Peyer's patch (tissue), 4 donors: ENCODE data around the gene ORAI3. TPM values are rescaled to one million over a fixed set of nuclear protein-coding genes. Genes with fewer than 3 reads are reported as not detected.

ENCODE experiments used
- DNase-seq, 3 donors: peaks; one replicate each; pipeline ENCODE4 v3.0.0-alpha.2; 2017 to 2019
- H3K27ac ChIP-seq, 4 donors: fragments of 200-600 bp; sonication (generic); one replicate each; pipeline ENCODE4 v1.5.1; 2016 to 2019
- H3K27me3 ChIP-seq, 2 donors: fragments of 200-600 bp; sonication (generic); one replicate each; pipeline ENCODE4 v1.5.1; 2019
- H3K36me3 ChIP-seq, 3 donors: fragments of 200-600 bp; sonication (generic); one replicate each; pipeline ENCODE4 v1.5.1; 2016 to 2019
- H3K4me1 ChIP-seq, 4 donors: fragments of 200-600 bp; sonication (generic); one replicate each; pipeline ENCODE4 v1.5.1; 2016 to 2019
- H3K4me3 ChIP-seq, 4 donors: fragments of 200-600 bp; sonication (generic); 1 replicate in 3 of 4; 2 replicates in 1 of 4; pipeline ENCODE4 v1.5.1; 2016 to 2019; ENCODE audit warnings: mild to moderate bottlenecking in 1 of 4
- H3K9me3 ChIP-seq, 4 donors: fragments of 200-600 bp; sonication (generic); one replicate each; pipeline ENCODE4 v1.5.1; 2016 to 2019; ENCODE audit warnings: mild to moderate bottlenecking in 1 of 4
- CTCF ChIP-seq, 6 experiments: fragments of 450-650 bp in 4 of 6; fragments of 200-600 bp in 2 of 6; sonication (generic) in 1 of 6; IDR thresholded peaks; one replicate each; pipeline ENCODE4 v1.5.1; 2017 to 2019; ENCODE audit warnings: antibody characterized with exemption in 6 of 6, mild to moderate bottlenecking in 3 of 6, moderate library complexity in 1 of 6
- POLR2A ChIP-seq, 2 donors: fragments of 450-650 bp; IDR thresholded peaks; one replicate each; pipeline ENCODE4 v1.5.1; 2017; ENCODE audit warnings: antibody characterized with exemption in 2 of 2, mild to moderate bottlenecking in 2 of 2, moderate library complexity in 2 of 2
- total RNA-seq, 4 donors: library from RNA; depleted of rRNA; stranded (reverse); fragments of >200 nt; gene quantifications; one replicate each; pipeline ENCODE4 v1.1.0, GENCODE V29; 2016

Gene ORAI3
- total RNA-seq, 4 donors from 2014 or later = 10.7 to 25.0 (median 20.3) TPM

- TF ChIP-seq CTCF (IDR thresholded peaks at IDR 0.05) = no peak
- TF ChIP-seq POLR2A (IDR thresholded peaks at IDR 0.05) = no peak
- peak overlapping the region; percentile 20 to 81 (median 52) for H3K27ac ChIP-seq
- no peaks in the 10 kb centered on the region for H3K27me3 ChIP-seq
- no peaks in the 10 kb centered on the region for H3K9me3 ChIP-seq
- peaks cover 0 to 18% (median 6%) of the 10 kb centered on the region in 4 donors for H3K4me1 ChIP-seq
- H3K36me3 ChIP-seq = peaks cover 0 to 22% (median 0%) of the 10 kb centered on the region in 3 donors
- no peak for DNase-seq
- peak overlapping the region in 1 of 4 donors; percentile 23 for H3K4me3 ChIP-seq
These were observed 6.5 kb upstream of the ORAI3 start for GRCh38 chr16:30942426-30942806.

- H3K27me3 ChIP-seq = no peaks in the 10 kb centered on the region
- H3K9me3 ChIP-seq = no peaks in the 10 kb centered on the region
- no peak for DNase-seq
- no peak for TF ChIP-seq POLR2A (IDR thresholded peaks at IDR 0.05)
- TF ChIP-seq CTCF (IDR thresholded peaks at IDR 0.05) = no peak
- peaks cover 0 to 22% (median 0%) of the 10 kb centered on the region in 3 donors for H3K36me3 ChIP-seq
- peaks cover 0 to 23% (median 6%) of the 10 kb centered on the region in 4 donors for H3K4me1 ChIP-seq
- H3K27ac ChIP-seq = no peak overlapping the region
- H3K4me3 ChIP-seq = no peak overlapping the region
These were observed 4.5 kb upstream of the ORAI3 start for GRCh38 chr16:30944352-30944751.

GRCh38 chr16:30946671-30947540, 2.0 kb upstream of the ORAI3 start:
- H3K9me3 ChIP-seq = no peaks in the 10 kb centered on the region
- DNase-seq = no peak
- TF ChIP-seq POLR2A (IDR thresholded peaks at IDR 0.05) (no peak), CTCF (IDR thresholded peaks at IDR 0.05) (no peak)
- peaks cover 5 to 38% (median 9%) of the 10 kb centered on the region in 4 donors for H3K4me1 ChIP-seq
- H3K27me3 ChIP-seq = no peaks in the 10 kb centered on the region
- H3K4me3 ChIP-seq = no peak overlapping the region
- no peak overlapping the region for H3K27ac ChIP-seq
- H3K36me3 ChIP-seq = peaks cover 0 to 16% (median 0%) of the 10 kb centered on the region in 3 donors

- Histone ChIP-seq H3K27me3 (no peaks in the 10 kb centered on the region), H3K27ac (peak overlapping the region; percentile 71 to 98 (median 93)), H3K4me1 (peaks cover 0 to 33% (median 7%) of the 10 kb centered on the region in 4 donors), H3K9me3 (no peaks in the 10 kb centered on the region), H3K36me3 (peaks cover 0 to 14% (median 0%) of the 10 kb centered on the region in 3 donors), H3K4me3 (no peak overlapping the region)
- DNase-seq = no peak
- TF ChIP-seq POLR2A (IDR thresholded peaks at IDR 0.05) (no peak), CTCF (IDR thresholded peaks at IDR 0.05) (no peak)
These were observed 1.4 kb upstream of the ORAI3 start for GRCh38 chr16:30947541-30947858.

- H3K4me1 ChIP-seq = peaks cover 0 to 27% (median 7%) of the 10 kb centered on the region in 4 donors
- H3K27ac ChIP-seq = peak overlapping the region; percentile 71 to 98 (median 93)
- peak overlapping the region; percentile 58 to 98 (median 96) for H3K4me3 ChIP-seq
- peaks cover 0 to 9% (median 0%) of the 10 kb centered on the region in 3 donors for H3K36me3 ChIP-seq
- H3K27me3 ChIP-seq = no peaks in the 10 kb centered on the region
- H3K9me3 ChIP-seq = no peaks in the 10 kb centered on the region
- DNase-seq = peak; percentile 51 to 85 (median 73)
- TF ChIP-seq CTCF (IDR thresholded peaks at IDR 0.05) (no peak), POLR2A (IDR thresholded peaks at IDR 0.05) (no peak)
These were observed 805 bp upstream of the ORAI3 start for GRCh38 chr16:30947859-30948666.
